Stomach (tissue), 19 donors: ENCODE results near the gene S100A9. TPM values are rescaled to one million over a fixed set of nuclear protein-coding genes. Genes with fewer than 3 reads are reported as not detected.
A peak's percentile ranks its signal among the peaks of the same experiment; 100 is the strongest.

Experiments
- DNase-seq, 2 donors: peaks; one replicate each; pipeline versions ENCODE4 v3.0.0 to v3.0.0-alpha.2; 2013 to 2019
- H3K27ac ChIP-seq, 5 donors: fragments of 200-600 bp in 4 of 5; sonication (generic) in 4 of 5; one replicate each; pipeline ENCODE4 v1.5.1; 2013 to 2019; ENCODE audit warnings: mild to moderate bottlenecking in 1 of 5, moderate library complexity in 1 of 5
- H3K27me3 ChIP-seq, 3 donors: fragments of 200-600 bp; sonication (generic); one replicate each; pipeline ENCODE4 v1.5.1; 2017 to 2019; ENCODE audit warnings: mixed run types in 1 of 3
- H3K36me3 ChIP-seq, 4 donors: fragments of 200-600 bp; sonication (generic); 1 replicate in 3 of 4; 2 replicates in 1 of 4; pipeline ENCODE4 v1.5.1; 2016 to 2019
- H3K4me1 ChIP-seq, 4 donors: fragments of 200-600 bp; sonication (generic); one replicate each; pipeline ENCODE4 v1.5.1; 2016 to 2019
- H3K4me3 ChIP-seq, 4 donors: fragments of 200-600 bp; sonication (generic) in 3 of 4; one replicate each; pipeline ENCODE4 v1.5.1; 2016 to 2019; ENCODE audit warnings: mild to moderate bottlenecking in 1 of 4
- H3K9me3 ChIP-seq, 4 donors: fragments of 200-600 bp; sonication (generic); one replicate each; pipeline ENCODE4 v1.5.1; 2016 to 2019
- EP300 ChIP-seq: sonication (generic); formaldehyde crosslinking; IDR thresholded peaks from one replicate; pipeline ENCODE4 v1.6.1; 2017; ENCODE audit warnings: antibody characterized with exemption
- POLR2A ChIP-seq, 4 donors: fragments of 450-650 bp; IDR thresholded peaks; one replicate each; pipeline ENCODE4 v1.6.1; 2016; ENCODE audit warnings: antibody characterized with exemption in 4 of 4, control low read depth in 2 of 4, mild to moderate bottlenecking in 1 of 4, moderate library complexity in 1 of 4
- POLR2AphosphoS5 ChIP-seq, 3 donors: sonication (generic); formaldehyde crosslinking; IDR thresholded peaks; one replicate each; pipeline ENCODE4 v1.6.1; 2016; ENCODE audit warnings: antibody characterized with exemption in 3 of 3
- WGBS, 5 donors: extraction: QIAGEN DNeasy Blood & Tissue Kit in 3 of 5; methylation state at CpG; one replicate each; pipeline versions ENCODE4 v1.1.5 to v1.1.7; 2013 to 2018; 5-methylcytosine and 5-hydroxymethylcytosine counted together
- intact Hi-C: fragments of 100-400 bp; cut with DNase I; formaldehyde crosslinking; loops from one replicate; pipeline ENCODE4 v1.15.1; 2023; ENCODE audit warnings: low total_unique reads
- long read RNA-seq, 10 donors: transcript quantifications; one replicate each; lab custom pipeline, GENCODE V29; 2026
- polyA plus RNA-seq, 3 donors: library from polyadenylated mRNA; stranded (reverse); fragments of 200-250 nt; gene quantifications; one replicate each; pipeline ENCODE4 v1.2.3, GENCODE V29; 2013
- total RNA-seq, 5 donors: library from RNA; depleted of rRNA; stranded (reverse); fragments of >200 nt; gene quantifications; one replicate each; pipeline versions ENCODE4 v1.1.0 to v1.2.3, GENCODE V29; 2014 to 2016
- TF ChIP-seq, protein P1 (sequence below), 7 experiments: fragments of 450-650 bp in 4 of 7; fragments of 200-600 bp in 3 of 7; sonication (generic) in 3 of 7; IDR thresholded peaks; one replicate each; pipeline ENCODE4 v1.5.1; 2016 to 2019; ENCODE audit warnings: antibody characterized with exemption in 7 of 7, control low read depth in 2 of 7, mild to moderate bottlenecking in 1 of 7
- donor health status: healthy with polysubstance abuse.
- donor health status: Bipolar disorder and iron deficiency.
- donor health status: healthy.

The S100A9 gene
- 100 to 1,000 TPM in 3 of 5 donors, 10 to 100 TPM in 1, not detected in 1; 17.4 to 298 (median 146) TPM for total RNA-seq
- 1,000 to 10,000 TPM in 1 of 3 donors, 100 to 1,000 TPM in 2; 276 to 9,878 (median 780) TPM for polyA plus RNA-seq
- long read RNA-seq, donor 1 = 0 reads
- long read RNA-seq, donor 2, transcript S100A9-201 (3 exons, 577 nt) = major isoform, 9 of 9 reads
- long read RNA-seq, donor 2, partial matches to known transcripts = 0 of 9 reads
- long read RNA-seq, donor 2, other reads (novel, unspliced or antisense) = 0 of 9 reads
- long read RNA-seq, donor 3 = 0 reads
- long read RNA-seq, donor 4 = 0 reads
- long read RNA-seq, donor 5, partial matches to known transcripts = 0 of 1 reads
- long read RNA-seq, donor 5, other reads (novel, unspliced or antisense) = 0 of 1 reads
- long read RNA-seq, donor 6 = 0 reads
- long read RNA-seq, donor 7, transcript S100A9-201 (3 exons, 577 nt) = major isoform, 18 of 24 reads
- long read RNA-seq, donor 7, partial matches to known transcripts = 6 of 24 reads
- long read RNA-seq, donor 7, other reads (novel, unspliced or antisense) = 0 of 24 reads
- long read RNA-seq, donor 8, partial matches to known transcripts = 0 of 1 reads
- long read RNA-seq, donor 8, other reads (novel, unspliced or antisense) = 0 of 1 reads
- long read RNA-seq, donor 9, partial matches to known transcripts = 0 of 1 reads
- long read RNA-seq, donor 9, other reads (novel, unspliced or antisense) = 0 of 1 reads
- long read RNA-seq, donor 10, transcript S100A9-201 (3 exons, 577 nt) = major isoform, 7 of 7 reads
- long read RNA-seq, donor 10, partial matches to known transcripts = 0 of 7 reads
- long read RNA-seq, donor 10, other reads (novel, unspliced or antisense) = 0 of 7 reads

DNA sequence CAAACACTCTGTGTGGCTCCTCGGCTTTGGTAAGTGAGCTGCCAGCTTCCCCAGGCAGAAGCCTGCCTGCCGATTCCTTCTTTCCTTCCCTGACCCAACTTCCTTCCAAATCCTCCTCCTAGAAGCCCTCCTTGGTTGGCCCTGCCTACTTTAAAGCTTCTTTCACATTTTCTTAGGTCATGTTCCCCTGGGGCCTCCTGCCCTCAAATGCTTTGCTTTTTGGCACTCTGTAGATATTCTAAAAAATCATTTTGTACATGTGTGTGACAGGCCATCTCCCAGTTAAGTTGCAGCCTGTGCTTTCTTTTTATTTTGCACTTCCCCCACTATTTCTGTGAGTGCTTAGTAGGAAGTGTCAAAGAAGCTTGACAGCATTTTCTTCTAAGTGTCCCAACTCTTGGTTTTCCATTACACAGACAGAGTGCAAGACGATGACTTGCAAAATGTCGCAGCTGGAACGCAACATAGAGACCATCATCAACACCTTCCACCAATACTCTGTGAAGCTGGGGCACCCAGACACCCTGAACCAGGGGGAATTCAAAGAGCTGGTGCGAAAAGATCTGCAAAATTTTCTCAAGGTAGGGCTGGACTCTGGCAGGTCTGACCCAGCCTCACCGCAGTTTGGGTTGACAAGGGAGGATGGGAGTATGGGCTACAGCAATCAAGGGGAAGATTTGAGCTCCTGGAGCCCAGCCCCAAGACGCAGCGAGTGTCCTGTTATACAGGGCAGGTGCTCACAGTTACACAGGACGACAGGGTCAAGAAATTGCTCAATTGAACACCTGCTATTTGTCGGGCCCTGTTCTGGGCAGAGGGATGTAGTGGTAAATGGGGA is at the start of gene S100A9:
Gene S100A9, plus strand, starts transcription at position 2 of the 838 bp plus-strand sequence. Its CDS starts 430 bp downstream, at position 432.
- intact Hi-C loops = no loop called here
- TF ChIP-seq POLR2AphosphoS5 (IDR thresholded peaks at IDR 0.05) (peak in 1 of 3 donors; percentile 26), EP300 (no peak), POLR2A (IDR thresholded peaks at IDR 0.05) (no peak)
- TF ChIP-seq, protein P1, sequence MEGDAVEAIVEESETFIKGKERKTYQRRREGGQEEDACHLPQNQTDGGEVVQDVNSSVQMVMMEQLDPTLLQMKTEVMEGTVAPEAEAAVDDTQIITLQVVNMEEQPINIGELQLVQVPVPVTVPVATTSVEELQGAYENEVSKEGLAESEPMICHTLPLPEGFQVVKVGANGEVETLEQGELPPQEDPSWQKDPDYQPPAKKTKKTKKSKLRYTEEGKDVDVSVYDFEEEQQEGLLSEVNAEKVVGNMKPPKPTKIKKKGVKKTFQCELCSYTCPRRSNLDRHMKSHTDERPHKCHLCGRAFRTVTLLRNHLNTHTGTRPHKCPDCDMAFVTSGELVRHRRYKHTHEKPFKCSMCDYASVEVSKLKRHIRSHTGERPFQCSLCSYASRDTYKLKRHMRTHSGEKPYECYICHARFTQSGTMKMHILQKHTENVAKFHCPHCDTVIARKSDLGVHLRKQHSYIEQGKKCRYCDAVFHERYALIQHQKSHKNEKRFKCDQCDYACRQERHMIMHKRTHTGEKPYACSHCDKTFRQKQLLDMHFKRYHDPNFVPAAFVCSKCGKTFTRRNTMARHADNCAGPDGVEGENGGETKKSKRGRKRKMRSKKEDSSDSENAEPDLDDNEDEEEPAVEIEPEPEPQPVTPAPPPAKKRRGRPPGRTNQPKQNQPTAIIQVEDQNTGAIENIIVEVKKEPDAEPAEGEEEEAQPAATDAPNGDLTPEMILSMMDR (IDR thresholded peaks at IDR 0.05) = no peak
- WGBS, 5 donors = 71 to 80% (median 79%) methylated on average over 11 of the region's 11 CpGs
- Histone ChIP-seq H3K9me3 (no peaks in the 10 kb centered on the region), H3K4me1 (no peaks in the 10 kb centered on the region), H3K27ac (peak within 1 kb of the TSS in 3 of 5 donors; percentile 45 to 77 (median 56)), H3K27me3 (peaks cover 0 to 24% (median 0%) of the 10 kb centered on the region in 3 donors), H3K4me3 (peak within 1 kb of the TSS in 3 of 4 donors; percentile 3 to 40 (median 27)), H3K36me3 (no peaks in the 10 kb centered on the region)
- no peak for DNase-seq

- intact Hi-C loops = no loop called here
- no peak overlapping the region for H3K4me3 ChIP-seq
- H3K27ac ChIP-seq = no peak overlapping the region
- H3K4me1 ChIP-seq = no peaks in the 10 kb centered on the region
- WGBS, 5 donors = 67 to 79% (median 73%) methylated on average over 2 of the region's 2 CpGs
- TF ChIP-seq POLR2A (IDR thresholded peaks at IDR 0.05) = no peak
- no peak for TF ChIP-seq POLR2AphosphoS5 (IDR thresholded peaks at IDR 0.05)
- TF ChIP-seq EP300 = no peak
- TF ChIP-seq, protein P1 (IDR thresholded peaks at IDR 0.05) = no peak
- no peak for DNase-seq
- no peaks in the 10 kb centered on the region for H3K9me3 ChIP-seq
- H3K36me3 ChIP-seq = no peaks in the 10 kb centered on the region
- H3K27me3 ChIP-seq = peaks cover 0 to 28% (median 0%) of the 10 kb centered on the region in 3 donors
These were observed 49.1 kb upstream of the S100A9 start for GRCh38 chr1:153308540-153308939.

GRCh38 chr1:153309441-153309840 is 48.2 kb upstream of the S100A9 start:
- no peak overlapping the region for H3K27ac ChIP-seq
- H3K36me3 ChIP-seq = no peaks in the 10 kb centered on the region
- H3K4me3 ChIP-seq = no peak overlapping the region
- intact Hi-C loops = no loop called here
- H3K4me1 ChIP-seq = no peaks in the 10 kb centered on the region
- peaks cover 0 to 4% (median 0%) of the 10 kb centered on the region in 4 donors for H3K9me3 ChIP-seq
- peaks cover 0 to 28% (median 0%) of the 10 kb centered on the region in 3 donors for H3K27me3 ChIP-seq
- WGBS, 5 donors = 45 to 88% (median 71%) methylated on average over 2 of the region's 2 CpGs
- TF ChIP-seq POLR2A (IDR thresholded peaks at IDR 0.05) = no peak
- TF ChIP-seq, protein P1 (IDR thresholded peaks at IDR 0.05) = no peak
- TF ChIP-seq POLR2AphosphoS5 (IDR thresholded peaks at IDR 0.05) = no peak
- TF ChIP-seq EP300 = no peak
- DNase-seq = no peak
